MV-4-11 (cell line): ENCODE data around the gene ELF2.
"Not testable (repeated sequence)": the region's sequence is repeated elsewhere in the genome, so short reads cannot be mapped to it uniquely, and the experiment has no call there.

ENCODE experiments used
- DNase-seq: peaks from one replicate; lab custom pipeline; 2025; lab: John Stamatoyannopoulos, UW

The ELF2 gene

DNA sequence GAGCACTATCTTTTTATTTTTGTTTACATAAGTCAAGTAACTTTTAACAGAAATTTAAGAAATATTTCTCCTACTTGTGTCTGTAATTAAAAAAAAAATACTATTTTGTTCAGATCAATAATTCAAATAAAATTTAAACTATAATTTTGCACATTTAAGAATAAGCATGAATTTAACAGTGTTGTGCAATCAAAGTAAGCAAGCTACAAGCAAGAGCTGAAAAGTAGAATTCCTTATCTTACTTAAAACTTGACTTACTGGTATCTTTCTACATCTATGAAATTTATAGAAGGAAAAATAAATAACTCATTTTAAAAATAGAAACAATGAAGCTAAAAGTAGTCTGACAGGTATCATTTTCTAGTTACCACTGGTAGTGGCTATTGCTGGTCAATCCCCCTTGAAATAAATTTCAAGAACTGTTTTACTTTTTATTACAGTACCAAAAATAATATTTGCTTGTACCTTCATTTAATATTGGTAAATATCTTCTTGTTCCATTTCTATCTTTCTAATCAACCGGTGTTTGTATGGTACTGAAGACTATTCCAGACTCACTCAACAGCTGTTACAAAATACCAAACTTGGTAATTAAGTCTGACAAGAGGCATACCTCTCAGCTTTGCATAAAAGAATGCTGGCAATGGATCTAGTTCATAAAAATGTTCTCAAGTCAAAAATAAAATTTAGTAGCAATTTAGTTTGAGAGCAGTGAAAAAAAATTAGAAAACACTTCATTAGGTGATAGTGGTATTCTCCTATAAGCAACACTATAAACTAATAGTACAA is 99.3 kb downstream of the ELF2 start:
- DNase-seq: no peak

DNA sequence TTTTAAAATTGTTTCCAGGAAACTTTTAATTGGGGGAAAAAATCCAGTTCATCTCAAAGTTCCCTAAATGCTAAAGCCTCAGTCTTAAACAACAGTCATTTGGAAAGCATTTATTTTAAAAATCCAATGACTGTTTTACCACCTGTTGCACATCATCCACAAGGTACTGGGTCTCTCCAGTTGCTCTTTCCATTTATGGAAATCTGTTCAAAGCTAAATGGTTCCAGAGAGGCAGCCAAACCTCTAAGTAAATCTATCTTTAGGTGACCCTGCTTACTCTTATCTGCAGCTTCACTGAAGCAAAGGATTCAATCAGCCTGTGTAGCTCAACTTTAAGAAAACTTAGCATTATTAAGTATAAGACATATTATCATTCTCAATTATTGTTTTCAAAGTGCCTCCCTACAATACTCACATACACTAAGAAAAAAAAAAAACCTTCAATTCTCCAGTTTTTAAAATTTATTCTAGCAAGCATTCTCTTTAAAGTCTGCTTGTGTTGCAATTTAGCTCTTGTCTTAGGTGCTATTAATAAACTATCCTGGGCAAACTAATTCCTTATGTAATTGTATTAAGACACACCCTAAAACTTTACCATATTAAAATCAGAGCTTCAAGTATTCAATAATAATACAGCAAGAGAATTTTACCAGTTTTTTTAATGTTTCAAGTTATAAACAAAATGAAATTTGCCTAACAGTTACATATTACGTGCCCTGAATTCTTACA is 100.8 kb downstream of the ELF2 start:
- DNase-seq: no peak

DNA sequence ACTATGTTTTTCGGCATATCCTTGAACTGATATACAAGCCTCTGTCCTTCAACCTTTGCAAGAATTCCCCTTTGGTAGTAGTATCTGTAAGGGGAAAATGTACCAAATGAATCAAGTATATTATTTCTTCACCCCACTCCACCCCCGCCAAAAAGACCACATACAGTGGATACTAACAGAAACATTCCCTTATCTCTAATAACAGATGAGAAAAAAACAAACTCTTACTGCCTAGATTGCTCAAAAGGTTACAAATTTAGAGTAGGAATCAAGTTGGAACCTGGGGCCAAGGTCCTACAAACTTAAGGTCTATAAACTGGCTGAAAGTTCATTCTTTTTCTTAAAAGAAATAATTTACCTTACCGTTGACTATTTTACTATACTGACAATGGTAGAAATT is 116.4 kb downstream of the ELF2 start:
- no peak for DNase-seq

DNA sequence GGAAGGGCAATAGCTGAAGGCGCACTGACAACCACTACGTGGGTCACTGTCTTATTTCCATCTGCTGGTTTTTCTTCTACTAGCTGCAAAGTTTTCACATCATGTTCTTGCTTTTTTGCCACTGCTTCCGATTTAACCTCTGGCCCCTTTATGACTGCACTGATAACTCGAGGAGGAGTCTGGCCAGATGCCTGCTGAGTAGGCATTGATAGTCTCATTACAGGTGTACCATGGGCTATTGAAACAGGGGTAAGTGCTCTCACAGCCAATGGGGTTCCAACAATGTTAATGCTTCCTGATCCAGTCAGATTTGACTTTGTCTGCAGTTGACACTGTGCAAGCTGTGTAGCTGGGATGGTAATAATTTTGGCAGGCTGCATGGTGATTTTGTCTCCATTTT is 118.0 kb downstream of the ELF2 start:
- not testable (repeated sequence) for DNase-seq

DNA sequence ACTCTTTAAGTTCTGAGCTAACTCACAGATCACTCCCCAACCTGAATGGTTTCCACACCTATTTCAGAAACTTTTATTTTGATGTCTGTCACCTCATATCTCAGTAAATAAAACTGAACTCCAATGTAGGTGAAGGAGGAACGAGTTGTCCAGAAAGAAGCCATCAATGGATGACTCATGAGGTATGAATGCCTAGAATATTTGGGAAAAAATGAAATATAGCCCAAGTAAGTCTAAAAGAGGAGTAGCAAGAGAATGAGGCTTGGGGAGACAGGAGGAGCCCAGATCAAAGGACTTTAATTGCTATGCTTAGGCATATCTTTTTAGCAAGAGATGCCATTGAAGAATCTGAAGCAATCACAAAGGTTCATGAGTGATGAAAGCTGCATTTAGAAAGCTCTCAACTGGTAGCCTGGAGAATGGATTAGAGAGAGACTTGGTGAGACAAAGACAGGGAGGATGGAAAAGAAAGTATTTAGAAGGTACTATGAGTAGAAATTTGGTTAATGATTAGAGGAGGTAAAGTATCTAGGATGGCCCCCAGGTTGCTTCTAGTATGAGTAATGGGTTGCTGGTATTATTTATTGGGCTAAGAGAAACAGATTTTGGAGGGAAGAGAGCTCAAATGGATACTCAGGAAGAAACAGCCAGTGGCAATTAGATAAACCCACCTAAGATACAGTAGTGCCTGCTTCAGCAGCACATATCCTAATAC is 122.1 kb downstream of the ELF2 start:
- DNase-seq: no peak

DNA sequence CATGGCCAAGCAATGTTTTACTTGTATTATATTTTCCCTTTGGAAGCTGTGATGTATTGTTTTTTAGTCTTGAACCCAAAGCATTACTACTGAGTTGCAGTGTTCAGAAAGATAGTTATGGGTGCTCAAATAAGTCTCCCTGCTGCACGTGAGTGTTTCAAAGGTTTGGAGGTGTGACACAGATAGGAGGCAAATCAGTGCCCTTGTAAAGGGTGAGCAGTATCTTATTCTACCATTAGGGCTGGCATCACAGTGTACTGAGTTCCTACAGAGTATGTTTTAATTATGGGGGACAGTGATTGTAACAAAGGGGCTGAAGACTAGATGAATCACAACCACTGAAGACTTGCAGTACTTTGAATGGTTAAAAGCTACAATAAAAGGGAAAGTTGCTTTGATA is 123.1 kb downstream of the ELF2 start:
- DNase-seq: no peak

DNA sequence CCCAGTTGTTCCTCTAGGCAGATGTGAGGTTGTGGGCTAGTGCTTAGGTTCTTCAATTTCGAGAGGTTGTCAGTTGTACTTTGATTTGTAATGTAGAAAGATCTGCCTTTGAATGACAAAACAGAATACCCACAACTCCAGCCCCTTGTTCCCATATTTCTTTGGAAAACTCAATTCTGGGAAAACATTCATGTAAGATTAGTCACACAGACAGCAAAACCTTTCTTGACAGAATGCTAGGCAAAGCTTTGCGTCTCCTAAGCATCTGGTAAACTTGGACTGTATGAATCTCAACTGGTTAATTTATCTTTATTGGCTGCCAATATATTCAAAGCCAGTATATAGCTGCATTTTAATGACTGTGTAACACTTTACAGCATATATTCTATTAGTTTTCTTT is 126.6 kb downstream of the ELF2 start:
- no peak for DNase-seq

DNA sequence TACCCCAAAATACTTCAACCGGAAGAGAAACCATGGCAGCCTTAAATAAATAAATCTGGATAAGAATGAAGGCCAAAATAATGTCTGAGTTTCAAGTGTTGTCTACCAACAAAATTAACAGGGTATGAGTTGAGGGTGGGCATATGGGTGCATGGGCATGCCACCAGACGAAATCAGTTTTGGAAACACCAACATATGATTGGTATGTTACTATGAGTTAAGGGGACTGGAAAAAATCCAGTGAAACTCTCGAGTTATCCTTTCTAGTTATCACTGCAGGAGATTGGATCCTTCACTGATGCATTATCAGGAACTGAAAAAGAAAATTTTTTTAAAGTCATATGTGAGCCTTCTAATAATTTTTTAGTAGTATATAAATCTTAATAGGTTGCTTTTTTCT is 129.0 kb downstream of the ELF2 start:
- DNase-seq: no peak

DNA sequence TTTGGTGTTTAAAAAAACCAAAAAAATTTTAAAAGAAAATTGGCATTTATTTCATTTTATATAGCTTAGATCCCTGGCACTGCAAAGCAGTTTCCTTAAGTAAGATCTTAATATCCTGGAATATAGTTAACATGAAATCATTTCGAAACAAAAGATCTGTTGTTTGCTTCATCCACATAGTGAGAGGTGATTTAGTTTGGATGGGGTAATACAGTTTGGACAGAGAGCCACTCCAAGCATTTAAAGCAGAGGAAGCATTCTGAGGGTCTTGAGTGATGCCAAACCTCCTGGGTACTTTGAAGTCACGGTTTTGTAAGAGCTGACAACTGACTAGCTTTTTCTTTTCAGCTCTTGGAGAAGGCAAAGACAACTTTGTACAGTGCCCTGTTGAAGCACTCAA is 132.7 kb downstream of the ELF2 start:
- DNase-seq: no peak

DNA sequence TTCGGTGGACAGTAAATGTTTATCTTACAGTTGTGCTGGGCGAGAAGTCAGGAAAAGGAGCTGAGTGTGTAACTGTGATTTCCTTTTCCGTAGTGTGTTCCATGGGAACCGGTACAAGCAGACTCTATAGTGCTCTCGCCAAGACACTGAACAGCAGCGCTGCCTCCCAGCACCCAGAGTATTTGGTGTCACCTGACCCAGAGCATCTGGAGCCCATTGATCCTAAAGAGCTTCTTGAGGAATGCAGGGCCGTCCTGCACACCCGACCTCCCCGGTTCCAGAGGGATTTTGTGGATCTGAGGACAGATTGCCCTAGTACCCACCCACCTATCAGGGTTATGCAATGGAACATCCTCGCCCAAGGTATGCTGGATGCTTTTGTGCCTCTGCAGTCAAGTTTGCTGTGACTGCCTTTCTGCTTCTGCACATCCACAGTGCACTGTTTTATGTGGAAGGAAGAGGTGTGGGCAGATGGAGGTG is 134.0 kb downstream of the ELF2 start:
- DNase-seq: no peak

DNA sequence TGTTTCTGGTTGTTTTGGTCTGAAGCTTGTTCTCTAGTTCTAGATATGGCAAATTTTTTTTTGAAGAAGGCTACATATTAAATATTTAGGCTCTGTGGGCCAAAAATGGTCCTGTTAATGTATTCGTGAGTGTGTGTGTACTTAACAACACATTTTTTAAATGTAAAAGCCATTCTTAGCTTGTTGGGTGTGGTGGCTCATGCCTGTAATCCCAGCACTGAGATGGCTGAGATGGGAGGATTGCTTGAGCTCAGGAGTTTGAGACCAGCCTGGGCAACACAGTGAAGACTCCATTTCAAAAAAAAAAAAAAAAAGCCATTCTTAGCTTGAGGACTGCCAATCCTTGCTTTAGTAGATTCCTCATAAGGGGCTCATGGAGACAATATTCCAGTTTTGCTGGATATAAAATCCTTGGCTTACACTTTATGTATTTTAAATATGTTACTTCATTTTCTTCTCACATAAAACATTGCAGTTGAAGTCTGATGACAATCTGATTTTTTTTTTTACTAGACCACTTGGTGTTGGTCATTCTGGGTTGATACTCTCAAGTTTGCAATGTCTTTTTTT is 138.1 kb downstream of the ELF2 start:
- DNase-seq: no peak

DNA sequence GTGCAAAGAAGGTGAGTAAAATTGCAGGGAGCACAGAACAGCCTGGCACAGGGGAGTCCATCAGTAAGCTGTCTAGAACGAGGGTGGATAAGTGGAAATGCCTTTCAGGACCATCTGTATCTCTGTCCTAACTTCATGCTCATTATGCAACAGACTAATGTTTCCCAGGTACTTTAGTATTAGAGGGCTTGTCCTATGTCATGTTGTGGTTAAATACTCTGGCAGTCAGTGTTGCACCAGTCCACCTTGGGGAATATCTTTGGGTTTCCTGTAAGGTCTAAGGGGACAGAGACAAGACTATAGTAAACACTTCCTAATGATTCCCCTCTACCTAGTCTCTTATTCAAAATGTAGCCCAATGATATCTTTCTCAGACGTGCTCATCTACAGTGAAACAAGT is 140.1 kb downstream of the ELF2 start:
- no peak for DNase-seq

DNA sequence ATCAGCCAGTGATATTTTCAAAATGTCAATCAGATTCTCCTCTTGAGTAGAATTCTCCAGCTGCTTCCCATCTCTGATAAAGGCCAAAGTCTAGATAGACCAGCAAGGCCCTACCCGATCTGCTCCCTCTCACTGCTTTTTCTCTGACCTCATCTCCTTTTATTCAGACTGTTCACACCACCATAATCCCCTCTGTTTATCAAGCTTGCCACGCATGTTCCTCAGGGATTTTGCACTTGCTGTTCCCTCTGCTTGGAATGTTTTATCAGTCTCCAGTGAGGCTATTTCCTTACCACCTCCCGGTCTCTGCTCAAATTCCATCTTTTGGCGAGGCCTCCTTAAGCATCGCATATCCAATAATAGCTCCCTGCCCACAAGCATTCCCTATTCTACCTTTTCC is 141.4 kb downstream of the ELF2 start:
- DNase-seq: no peak

DNA sequence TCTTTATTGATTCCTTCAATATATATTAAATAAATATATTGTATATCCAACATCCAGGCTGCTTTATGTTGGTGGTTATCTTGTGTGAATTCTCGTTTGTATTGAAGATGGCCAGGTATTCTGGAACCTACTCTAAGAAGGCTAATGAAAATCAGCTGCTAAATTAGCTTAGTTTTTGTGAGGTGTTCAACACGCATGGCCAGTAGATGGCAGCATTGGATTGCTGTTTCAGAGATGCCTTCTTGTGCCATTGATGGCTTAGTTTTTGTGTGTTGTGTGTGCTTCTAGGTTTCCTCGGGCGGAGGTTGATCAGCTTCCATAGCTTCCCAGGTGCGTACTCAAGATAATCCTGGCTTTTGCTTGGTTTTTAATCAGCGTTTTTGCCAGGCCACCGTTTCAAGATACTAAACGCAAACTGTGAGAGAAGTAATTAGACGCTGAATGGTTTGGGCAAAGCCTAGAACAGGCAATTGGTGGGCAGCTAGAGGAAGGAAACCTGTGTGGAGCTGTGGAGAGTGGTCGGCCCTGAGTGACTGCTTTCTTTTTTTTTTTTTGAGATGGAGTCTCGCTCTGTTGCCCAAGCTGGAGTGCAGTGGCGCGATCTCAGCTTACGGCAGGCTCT is 146.3 kb downstream of the ELF2 start:
- peak; percentile 65 for DNase-seq

DNA sequence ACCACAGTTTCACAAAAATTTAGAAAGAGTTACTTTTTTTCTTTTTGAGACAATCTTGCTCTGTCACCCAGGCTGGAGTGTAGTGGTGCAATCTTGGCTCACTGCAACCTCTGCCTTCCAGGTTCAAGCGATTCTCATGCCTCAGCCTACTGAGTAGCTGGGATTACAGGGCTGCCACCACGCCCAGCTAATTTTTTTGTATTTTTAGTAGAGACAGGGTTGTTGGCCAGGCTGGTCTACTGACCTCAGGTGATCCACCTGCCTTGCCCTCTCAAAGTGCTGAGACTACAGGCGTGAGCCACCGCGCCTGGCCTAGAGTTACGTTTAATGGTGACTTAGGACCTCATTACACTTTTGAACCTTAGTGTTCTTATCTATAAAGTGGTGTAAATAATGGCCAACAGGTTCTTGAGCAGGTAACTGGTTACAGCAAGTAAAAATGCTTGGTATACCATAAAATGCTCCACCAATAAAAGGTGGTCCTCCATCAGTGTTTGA is 147.1 kb downstream of the ELF2 start:
- DNase-seq: not testable (repeated sequence)

DNA sequence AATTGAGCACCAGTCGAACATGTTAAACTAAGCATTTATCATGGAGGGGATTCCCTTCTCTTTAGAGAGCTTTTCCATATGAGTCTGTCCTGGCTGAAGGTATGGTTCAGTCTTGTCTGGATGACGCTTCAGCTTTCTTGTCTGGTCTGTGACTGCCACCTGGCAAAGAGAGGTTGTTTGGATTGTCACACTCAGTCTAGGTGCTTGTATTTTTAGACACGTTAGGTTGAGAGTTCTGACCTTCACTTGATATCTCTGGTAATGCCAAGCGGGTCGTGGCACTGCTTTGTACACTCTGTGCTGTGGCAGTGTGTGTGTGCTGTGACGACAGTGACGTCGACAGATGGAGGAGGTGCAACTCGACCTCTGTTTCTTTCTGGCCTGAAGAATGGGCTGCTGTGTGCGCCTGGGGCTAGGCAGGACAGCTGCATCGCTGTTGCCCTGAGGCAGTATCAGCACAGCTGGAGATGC is 148.8 kb downstream of the ELF2 start:
- no peak for DNase-seq

DNA sequence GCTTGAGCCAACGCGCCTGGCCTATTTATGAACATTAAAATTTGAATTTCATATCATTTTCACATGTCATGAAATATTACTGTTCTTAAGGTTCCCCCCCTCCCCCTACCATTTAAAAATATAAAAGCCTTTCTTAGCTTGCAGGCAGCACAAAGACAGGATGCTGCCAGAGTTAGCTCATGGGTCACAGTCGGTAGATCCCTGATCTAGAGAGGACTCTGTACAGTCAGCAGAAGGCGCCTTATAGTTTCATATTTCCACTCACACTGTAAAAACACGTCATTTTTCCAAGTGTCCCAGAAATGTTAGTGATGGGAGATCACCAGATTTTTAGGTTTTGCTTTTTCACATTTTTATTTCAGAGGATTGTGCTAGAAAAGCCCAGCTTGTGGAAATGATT is 149.2 kb downstream of the ELF2 start:
- DNase-seq: no peak

DNA sequence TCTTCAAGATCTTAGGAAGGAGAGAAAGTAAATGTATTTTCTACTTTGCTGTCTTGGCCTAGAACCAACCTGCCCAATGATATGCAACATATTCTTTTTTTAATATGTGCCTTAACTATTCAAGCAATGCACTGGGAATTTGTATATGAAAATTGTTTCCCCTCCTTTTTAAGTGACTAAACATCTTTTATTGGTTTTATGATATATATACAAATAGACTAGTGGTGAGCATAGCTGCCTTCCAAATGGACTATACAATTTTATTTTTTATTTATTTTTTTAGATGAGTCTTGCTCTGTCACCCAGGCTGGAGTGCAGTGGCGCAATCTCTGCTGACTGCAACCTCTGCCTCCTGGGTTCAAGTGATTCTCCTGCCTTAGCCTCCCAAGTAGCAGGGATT is 151.2 kb downstream of the ELF2 start:
- no peak for DNase-seq

DNA sequence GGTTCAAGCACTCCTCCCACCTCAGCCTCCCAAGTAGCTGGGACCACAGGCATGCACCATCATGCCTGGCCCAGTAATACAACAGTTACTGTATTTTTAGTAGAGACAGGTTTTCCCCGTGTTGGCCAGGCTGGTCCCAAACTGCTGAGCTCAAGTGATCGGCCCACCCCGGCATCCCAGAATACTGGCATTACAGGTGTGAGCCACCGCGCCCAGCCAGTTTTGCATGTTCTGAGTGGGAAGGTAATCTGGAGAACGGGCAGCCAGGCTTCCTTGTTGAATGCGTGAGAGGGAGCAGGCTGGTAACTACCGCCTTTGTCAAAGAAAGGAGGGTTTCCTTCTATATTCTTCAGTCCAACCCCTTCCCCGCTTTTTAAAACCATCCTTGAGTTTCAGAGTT is 152.3 kb downstream of the ELF2 start:
- no peak for DNase-seq

DNA sequence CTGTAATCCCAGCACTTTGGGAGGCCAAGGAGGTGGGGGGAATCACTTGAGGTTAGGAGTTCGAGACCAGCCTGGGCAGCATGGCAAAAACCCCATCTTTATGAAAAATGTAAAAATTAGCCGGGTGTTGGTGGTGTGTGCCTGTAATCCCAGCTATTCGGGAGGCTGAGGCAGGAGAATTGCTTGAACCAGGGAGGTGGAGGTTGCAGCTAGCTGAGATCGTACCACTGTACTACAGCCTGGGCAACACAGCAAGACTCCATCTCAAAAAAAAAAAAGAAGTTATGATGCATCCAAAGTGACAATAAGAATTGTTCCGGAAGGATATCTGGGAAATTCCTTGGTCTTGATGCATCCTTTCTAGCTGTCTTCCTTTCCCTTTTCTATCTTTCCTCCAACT is 154.2 kb downstream of the ELF2 start:
- no peak for DNase-seq

DNA sequence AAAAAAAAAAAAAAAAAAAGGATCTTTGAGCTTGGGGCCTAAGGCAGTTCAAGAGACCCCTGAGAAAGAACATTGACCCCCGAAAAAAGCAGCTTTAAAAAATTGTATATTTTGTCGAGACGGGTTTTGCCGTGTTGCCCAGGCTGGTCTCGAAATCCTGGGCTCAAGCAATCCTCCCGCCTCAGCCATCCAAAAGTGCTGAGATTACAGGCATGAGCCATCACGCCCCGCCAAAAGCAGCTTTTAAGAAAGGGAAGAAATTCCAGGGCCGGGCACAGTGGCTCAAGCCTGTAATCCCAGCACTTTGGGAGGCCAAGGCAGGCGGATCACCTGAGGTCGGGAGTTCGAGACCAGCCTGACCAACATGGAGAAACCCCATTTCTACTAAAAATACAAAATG is 155.9 kb downstream of the ELF2 start:
- not testable (repeated sequence) for DNase-seq

DNA sequence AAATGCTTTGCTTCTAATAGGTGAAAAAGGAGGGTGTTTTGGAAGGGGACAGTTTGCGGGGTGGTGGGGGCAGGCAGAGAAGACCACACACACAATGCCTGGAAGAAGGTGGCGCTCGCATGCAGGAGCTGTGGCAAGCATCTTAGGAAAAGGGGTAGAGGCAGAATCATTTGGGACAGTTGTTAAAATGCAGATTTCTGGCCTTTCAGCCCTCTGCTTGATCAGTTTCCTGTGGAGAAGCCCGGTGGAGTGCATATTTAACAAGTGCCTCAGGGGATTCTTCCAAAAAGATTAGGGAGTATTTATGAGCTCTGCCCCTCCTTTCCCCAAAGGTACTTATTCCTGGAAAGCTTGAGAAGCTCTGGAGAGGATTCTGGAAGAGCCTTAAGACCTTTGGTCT is 156.6 kb downstream of the ELF2 start:
- no peak for DNase-seq
